ENCODE results near the gene HSD17B12.

DNA sequence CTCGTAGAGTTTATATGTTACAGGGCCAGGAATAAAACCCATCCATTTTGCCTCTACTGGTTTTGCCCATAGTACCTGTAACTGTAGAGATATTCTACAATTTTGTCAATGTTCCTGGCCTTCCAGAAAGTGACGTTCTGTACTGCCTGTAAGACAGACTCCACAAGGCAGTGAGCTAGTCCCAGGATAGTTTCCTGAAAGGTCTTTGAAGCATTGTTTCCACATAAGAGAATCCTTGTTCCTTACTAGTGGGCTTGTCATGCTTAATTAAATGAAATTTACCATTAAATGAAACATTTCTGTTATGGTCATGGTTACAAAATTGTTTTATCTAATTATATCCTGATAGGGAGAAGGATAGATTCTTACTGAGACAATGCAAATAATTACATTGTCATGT lies 80.4 kb downstream of the HSD17B12 start:
- TF ChIP-seq CTCF (conservative IDR thresholded peaks at IDR 0.05; ENCODE audit: low read length) (no peak), EZH2phosphoT487 (IDR thresholded peaks at IDR 0.05; ENCODE audit: borderline replicate concordance, low read depth, low read length) (no peak)

All from OCI-LY7 (cell line).